ENCODE measurements around the gene HOXC4.
"Not testable (repeated sequence)": the region's sequence is repeated elsewhere in the genome, so short reads cannot be mapped to it uniquely, and the experiment has no call there.

The HOXC4 gene

DNA sequence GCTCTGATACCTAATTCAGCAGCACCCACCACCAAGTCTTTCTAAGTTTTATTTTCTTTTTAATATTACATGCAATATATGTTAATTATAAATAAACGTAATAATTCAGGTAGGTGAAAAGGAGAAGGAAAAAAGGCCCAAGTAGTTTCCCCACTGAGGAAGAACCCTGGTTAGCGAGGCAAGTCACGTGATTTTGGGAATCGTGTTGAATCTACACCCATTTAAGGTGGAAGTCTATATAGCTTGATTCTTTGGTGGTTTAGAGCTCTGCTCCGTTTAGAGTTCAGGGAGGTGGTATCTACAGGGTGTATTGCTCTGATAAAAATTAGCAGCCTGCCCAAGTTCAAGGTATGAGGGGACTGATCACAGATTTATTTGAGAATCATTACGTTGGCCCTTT lies 47.0 kb downstream of the HOXC4 start:
- not testable (repeated sequence) for DNase-seq

GRCh38 chr12:54102223-54102622 lies 48.6 kb downstream of the HOXC4 start:
- not testable (repeated sequence) for DNase-seq

DNA sequence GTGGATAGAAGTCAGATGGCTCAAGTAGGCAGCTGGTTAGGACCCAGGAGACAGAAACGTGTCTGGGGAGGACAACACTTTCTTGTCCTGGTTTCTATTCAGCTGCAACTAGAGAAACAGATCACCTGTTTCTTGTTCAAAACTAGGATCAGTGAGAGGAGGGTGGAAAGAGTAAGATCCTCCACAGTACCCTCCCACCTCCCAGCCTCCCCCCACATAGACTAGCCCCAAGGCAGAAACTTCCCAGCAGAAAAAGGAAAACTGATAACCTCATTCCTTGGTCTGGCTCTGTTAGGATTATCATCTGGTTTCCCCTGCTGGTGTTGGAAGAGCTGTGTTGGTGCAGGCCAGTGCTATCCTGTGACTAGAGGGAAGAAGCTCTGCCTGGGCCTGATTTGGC lies 50.2 kb downstream of the HOXC4 start:
- not testable (repeated sequence) for DNase-seq

Measured in NCI-H187 treated with DMSO at 0.1 percent for 48 hours (cell line).